ENCODE data around the gene GABBR2. TPM values are rescaled to one million over a fixed set of nuclear protein-coding genes. Genes with fewer than 3 reads are reported as not detected.

Gene GABBR2
- total and polyA plus RNA-seq, 2 of the 8 experiments (the other 6 are each of a cell fraction or from before 2014, with no cell fraction given), result 0.50 to 1.2 TPM

- FAIRE-seq, result no peak
- Histone ChIP-seq H2AK5ac (ENCODE audit: low read depth, low read length) (no peak overlapping the region), H3K14ac (ENCODE audit: insufficient read length) (no peak overlapping the region), H4K20me1 (replicated peaks in 1 of 2; ENCODE audit: control insufficient read depth in 1 of 2, insufficient read depth in 2 of 2, low read length in 2 of 2) (peaks cover 0 to 6% of the 10 kb centered on the region in 2 experiments), H2BK20ac (ENCODE audit: low read length) (no peak overlapping the region), H3K23me2 (ENCODE audit: low read depth, low read length) (peaks cover 10% of the 10 kb centered on the region; the same call in 1 of the 2 replicates), H3K4me3 (ENCODE audit: extremely low read depth in 1 of 4, insufficient read depth in 2 of 4, low read depth in 3 of 4, low read length in 4 of 4) (no peak overlapping the region), H4K5ac (ENCODE audit: insufficient read length, low read depth, low read length) (no peak overlapping the region), H3K27ac (ENCODE audit: low read depth, low read length) (no peak overlapping the region), H2BK12ac (ENCODE audit: low read depth, low read length) (no peak overlapping the region), H3K36me3 (ENCODE audit: control insufficient read depth in 2 of 4, insufficient read depth in 4 of 4, low read length in 3 of 4) (no peaks in the 10 kb centered on the region), H3K56ac (replicated peaks; ENCODE audit: insufficient read length, low read depth, low read length) (no peak overlapping the region), H4K8ac (ENCODE audit: extremely low read depth, insufficient read depth, low read length) (no peak overlapping the region), H3K4me2 (ENCODE audit: insufficient read depth in 1 of 2, low read depth in 2 of 2, low read length in 2 of 2) (no peak overlapping the region), H3K23ac (ENCODE audit: insufficient read length) (no peak overlapping the region), H3K79me2 (ENCODE audit: control insufficient read depth in 1 of 2, insufficient read depth in 2 of 2, low read length in 2 of 2) (no peaks in the 10 kb centered on the region), H2BK15ac (ENCODE audit: low read length) (no peak overlapping the region), H3K27me3 (replicated peaks in 1 of 4; ENCODE audit: control insufficient read depth in 3 of 4, extremely low read depth in 1 of 4, insufficient read depth in 3 of 4, low read length in 3 of 4) (no peaks in the 10 kb centered on the region), H2BK120ac (replicated peaks; ENCODE audit: low read depth, low read length) (no peak overlapping the region), H3K4me1 (replicated peaks in 1 of 4; ENCODE audit: control insufficient read depth in 3 of 4, insufficient read depth in 4 of 4, low read length in 3 of 4) (no peaks in the 10 kb centered on the region), H3K79me1 (ENCODE audit: low read depth, low read length) (no peaks in the 10 kb centered on the region), H3K4ac (replicated peaks; ENCODE audit: insufficient read length, low read depth, low read length) (no peak overlapping the region), H2AFZ (ENCODE audit: low read length) (no peak overlapping the region), H3K18ac (ENCODE audit: extremely low read depth, low read length) (no peak overlapping the region), H4K91ac (replicated peaks; ENCODE audit: insufficient read length, low read length) (no peak overlapping the region), H3K9me3 (ENCODE audit: insufficient read depth in 2 of 2, low read depth in 1 of 2, low read length in 1 of 2) (no peaks in the 10 kb centered on the region), H3K9ac (replicated peaks in 1 of 4; ENCODE audit: extremely low read depth in 1 of 4, low read depth in 3 of 4, low read length in 3 of 4) (no peak overlapping the region), H2BK5ac (ENCODE audit: low read depth, low read length) (no peak overlapping the region)
- no peak for DNase-seq (ENCODE audit: low read depth in 1 of 2, low spot score in 2 of 2)
- ChIA-PET CTCF (ENCODE audit: partially characterized antibody) (interaction anchor here (1.0 kb wide), 1 partner anchor 16 kb away, joined by 5 read pairs; no protein-coding TSS in a partner anchor), POLR2A (ENCODE audit: partially characterized antibody) (interaction anchor here (0.6 kb wide), 1 partner anchor 977 kb away, joined by 3 read pairs; no protein-coding TSS in a partner anchor)
- WGBS, 2 experiments (ENCODE audit: extremely low coverage in 1 of 2, insufficient coverage in 1 of 2, insufficient read length in 1 of 2, insufficient replicate concordance in 2 of 2, low coverage in 1 of 2, low lambda C conversion rate in 2 of 2, missing lambda C conversion rate in 1 of 2), result 94% methylated on average over 4 of the region's 4 CpGs; no CpG with 5 or more reads in 1 of the 2 experiments
- TF ChIP-seq ATF2 (IDR thresholded peaks at IDR 0.05; ENCODE audit: low read length) (no peak), CHD1 (IDR thresholded peaks at IDR 0.05; ENCODE audit: low read depth, low read length) (no peak), EP300 (IDR thresholded peaks at IDR 0.05; ENCODE audit: borderline replicate concordance in 1 of 2, low read depth in 2 of 2, low read length in 2 of 2) (no peak), NRF1 (IDR thresholded peaks at IDR 0.05; ENCODE audit: low read depth, low read length) (no peak), SRF (IDR thresholded peaks at IDR 0.05; ENCODE audit: low read depth, low read length) (no peak), E2F6 (IDR thresholded peaks at IDR 0.05) (no peak), KDM5A (IDR thresholded peaks at IDR 0.05; ENCODE audit: low read length) (no peak), SP4 (IDR thresholded peaks at IDR 0.05; ENCODE audit: low read length) (no peak), JUND (IDR thresholded peaks at IDR 0.05; ENCODE audit: low read length) (no peak), SIRT6 (IDR thresholded peaks at IDR 0.05; ENCODE audit: low read length) (no peak), HDAC6 (IDR thresholded peaks at IDR 0.05; ENCODE audit: low read depth, low read length) (no peak), TAF1 (IDR thresholded peaks at IDR 0.05; ENCODE audit: low read depth, low read length) (no peak), POLR2AphosphoS5 (IDR thresholded peaks at IDR 0.05; ENCODE audit: low read depth, low read length) (no peak)
These were observed 275.8 kb downstream of the GABBR2 start for GRCh38 chr9:98432960-98433359.

All from H1 (cell line).